Spleen (tissue), 11 donors: ENCODE measurements around the gene POLG. TPM values are rescaled to one million over a fixed set of nuclear protein-coding genes. Genes with fewer than 3 reads are reported as not detected.

Experiments used
- DNase-seq: peaks from one replicate; pipeline ENCODE4 v3.0.0-alpha.2; 2020
- H3K27ac ChIP-seq, 8 donors: fragments of 200-600 bp; sonication (generic) in 7 of 8; 1 replicate in 4 of 8; 2 replicates in 4 of 8; pipeline versions ENCODE4 v1.5.0 to v1.8.0; 2016 to 2021; ENCODE audit warnings: inconsistent platforms in 4 of 8, mild to moderate bottlenecking in 4 of 8, moderate library complexity in 1 of 8
- H3K27me3 ChIP-seq, 7 donors: fragments of 200-600 bp; sonication (generic) in 6 of 7; replicated peaks in 1 of 7; 1 replicate in 4 of 7; 2 replicates in 3 of 7; pipeline versions ENCODE4 v1.5.0 to v1.8.0; 2016 to 2021; ENCODE audit warnings: inconsistent platforms in 3 of 7, mild to moderate bottlenecking in 1 of 7
- H3K36me3 ChIP-seq, 6 donors: fragments of 200-600 bp; sonication (generic) in 5 of 6; 1 replicate in 4 of 6; 2 replicates in 2 of 6; pipeline versions ENCODE4 v1.5.0 to v1.8.0; 2016 to 2021; ENCODE audit warnings: inconsistent platforms in 2 of 6
- H3K4me1 ChIP-seq, 6 donors: fragments of 200-600 bp; sonication (generic) in 5 of 6; 1 replicate in 3 of 6; 2 replicates in 3 of 6; pipeline versions ENCODE4 v1.5.0 to v1.8.0; 2016 to 2021; ENCODE audit warnings: inconsistent platforms in 3 of 6
- H3K4me3 ChIP-seq, 8 donors: fragments of 200-600 bp; sonication (generic) in 7 of 8; 1 replicate in 4 of 8; 2 replicates in 4 of 8; pipeline versions ENCODE4 v1.5.0 to v1.8.0; 2016 to 2021; ENCODE audit warnings: inconsistent platforms in 4 of 8, mild to moderate bottlenecking in 4 of 8, moderate library complexity in 2 of 8
- H3K9me3 ChIP-seq, 8 donors: fragments of 200-600 bp; sonication (generic) in 7 of 8; 1 replicate in 4 of 8; 2 replicates in 4 of 8; pipeline versions ENCODE4 v1.5.0 to v1.8.0; 2016 to 2021; ENCODE audit warnings: inconsistent platforms in 4 of 8
- CTCF ChIP-seq, 11 experiments: fragments of 200-600 bp in 7 of 11; fragments of 450-650 bp in 4 of 11; sonication (generic) in 4 of 11; IDR thresholded peaks in 8 of 11; conservative IDR thresholded peaks in 3 of 11; 1 replicate in 7 of 11; 2 replicates in 4 of 11; pipeline versions ENCODE4 v1.4.0 to v1.8.0; 2016 to 2021; ENCODE audit warnings: antibody characterized with exemption in 11 of 11, inconsistent platforms in 4 of 11, mild to moderate bottlenecking in 1 of 11
- POLR2A ChIP-seq, 3 donors: fragments of 450-650 bp; IDR thresholded peaks; one replicate each; pipeline ENCODE4 v1.5.1; 2017; ENCODE audit warnings: antibody characterized with exemption in 3 of 3, mild to moderate bottlenecking in 1 of 3
- POLR2AphosphoS5 ChIP-seq, 3 donors: sonication (generic); formaldehyde crosslinking; IDR thresholded peaks; one replicate each; pipeline ENCODE4 v1.5.1; 2017; ENCODE audit warnings: antibody characterized with exemption in 3 of 3
- WGBS, 5 donors: extraction: QIAGEN DNeasy Blood & Tissue Kit in 3 of 5; methylation state at CpG; one replicate each; pipeline versions ENCODE4 v1.1.5 to v1.1.7; 2013 to 2018; 5-methylcytosine and 5-hydroxymethylcytosine counted together
- intact Hi-C: fragments of 100-400 bp; cut with DNase I; formaldehyde crosslinking; loops from one replicate; pipeline ENCODE4 v1.15.0; 2023; ENCODE audit warnings: low total_unique reads
- polyA plus RNA-seq, 3 donors: library from polyadenylated mRNA; stranded (reverse); fragments of 200-250 nt; gene quantifications; one replicate each; pipeline ENCODE4 v1.2.1, GENCODE V29; 2013
- total RNA-seq, 7 donors: library from RNA; depleted of rRNA in 3 of 7; stranded (reverse); fragments of >200 nt in 3 of 7; fragmentation: NEBNext Ultra II Directional in 4 of 7; extraction: Animal tissue kit (Norgen Biotek cat#: 25700) in 4 of 7; gene quantifications; one replicate each; pipeline versions ENCODE4 v1.1.0 to v1.2.1, GENCODE V29; 2016 to 2021
- donor health status: healthy with polysubstance abuse.
- donor health status: DM: no; HTN: no; CAD: no; lungs with moderate emphysema.
- donor health status: DM: no; HTN: no; CAD: no.
- donor health status: Bipolar disorder and iron deficiency.
- donor health status: healthy.
- donor health status: DM: no; HTN: no; CAD: no.
- donor health status: DM: yes; HTN: yes; CAD: no.

POLG gene
- total and polyA plus RNA-seq, 10 donors, result 38.3 to 105 (median 68.3) TPM

GRCh38 chr15:89356634-89357298, 22.1 kb upstream of the POLG start:
- H3K27me3 ChIP-seq, result peaks cover 10 to 97% (median 67%) of the 10 kb centered on the region in 7 donors
- peaks cover 13 to 30% (median 18%) of the 10 kb centered on the region in 6 donors for H3K4me1 ChIP-seq
- H3K36me3 ChIP-seq, result no peaks in the 10 kb centered on the region
- DNase-seq, result peak; percentile 40
- TF ChIP-seq CTCF (IDR thresholded peaks at IDR 0.05 in 8 of 11, conservative IDR thresholded peaks at IDR 0.05 in 3 of 11) (peak in 2 of 11 experiments; percentile 9 to 14), POLR2AphosphoS5 (IDR thresholded peaks at IDR 0.05) (no peak)
- no peak overlapping the region for H3K27ac ChIP-seq
- H3K4me3 ChIP-seq, result no peak overlapping the region
- WGBS, 5 donors, result 35 to 42% (median 37%) methylated on average over 12 to 13 of the region's 13 CpGs
- intact Hi-C loops, result loop anchor here (5.0 to 10.0 kb wide), 2 partner anchors 116 to 198 kb away; no protein-coding TSS in a partner anchor
- H3K9me3 ChIP-seq, result no peaks in the 10 kb centered on the region

GRCh38 chr15:89353991-89354390, 19.4 kb upstream of the POLG start:
- DNase-seq, result peak; percentile 15
- peaks cover 0 to 81% (median 39%) of the 10 kb centered on the region in 7 donors for H3K27me3 ChIP-seq
- intact Hi-C loops, result loop anchor here (10.0 kb wide), 1 partner anchor 201 kb away; no protein-coding TSS in a partner anchor
- H3K36me3 ChIP-seq, result no peaks in the 10 kb centered on the region
- H3K27ac ChIP-seq, result no peak overlapping the region
- no peaks in the 10 kb centered on the region for H3K9me3 ChIP-seq
- H3K4me3 ChIP-seq, result no peak overlapping the region
- H3K4me1 ChIP-seq, result peaks cover 7 to 9% (median 8%) of the 10 kb centered on the region in 6 donors
- no peak for TF ChIP-seq POLR2A (IDR thresholded peaks at IDR 0.05)
- TF ChIP-seq POLR2AphosphoS5 (IDR thresholded peaks at IDR 0.05), result no peak
- TF ChIP-seq CTCF (IDR thresholded peaks at IDR 0.05 in 8 of 11, conservative IDR thresholded peaks at IDR 0.05 in 3 of 11), result no peak
- 50 to 82% (median 73%) methylated on average over 1 to 2 of the region's 2 CpGs for WGBS, 5 donors

GRCh38 chr15:89352476-89352875, 17.9 kb upstream of the POLG start:
- no peak for TF ChIP-seq POLR2AphosphoS5 (IDR thresholded peaks at IDR 0.05)
- TF ChIP-seq POLR2A (IDR thresholded peaks at IDR 0.05), result no peak
- TF ChIP-seq CTCF (IDR thresholded peaks at IDR 0.05 in 8 of 11, conservative IDR thresholded peaks at IDR 0.05 in 3 of 11), result no peak
- Histone ChIP-seq H3K4me1 (no peaks in the 10 kb centered on the region), H3K36me3 (no peaks in the 10 kb centered on the region), H3K27me3 (peaks cover 0 to 75% (median 27%) of the 10 kb centered on the region in 7 donors), H3K4me3 (no peak overlapping the region), H3K9me3 (no peaks in the 10 kb centered on the region), H3K27ac (no peak overlapping the region)
- peak; percentile 60 for DNase-seq
- intact Hi-C loops, result loop anchor here (10.0 kb wide), 1 partner anchor 202 kb away; no protein-coding TSS in a partner anchor
- 67 to 85% (median 73%) methylated on average over 3 to 4 of the region's 4 CpGs for WGBS, 5 donors

GRCh38 chr15:89349206-89349558, 14.6 kb upstream of the POLG start:
- H3K36me3 ChIP-seq, result no peaks in the 10 kb centered on the region
- DNase-seq, result no peak
- 65 to 77% (median 67%) methylated on average over 5 of the region's 5 CpGs for WGBS, 5 donors
- intact Hi-C loops, result no loop called here
- H3K9me3 ChIP-seq, result no peaks in the 10 kb centered on the region
- no peaks in the 10 kb centered on the region for H3K4me1 ChIP-seq
- H3K27ac ChIP-seq, result no peak overlapping the region
- TF ChIP-seq CTCF (IDR thresholded peaks at IDR 0.05 in 8 of 11, conservative IDR thresholded peaks at IDR 0.05 in 3 of 11) (no peak), POLR2A (IDR thresholded peaks at IDR 0.05) (no peak), POLR2AphosphoS5 (IDR thresholded peaks at IDR 0.05) (no peak)
- H3K27me3 ChIP-seq, result peaks cover 0 to 74% (median 4%) of the 10 kb centered on the region in 7 donors
- H3K4me3 ChIP-seq, result no peak overlapping the region
